HG02943 (cell line): Measurements from ENCODE around the gene IFNG-AS1.

ENCODE experiments used
- ATAC-seq: cut with Tn5 transposase; IDR thresholded peaks from one replicate; pipeline ENCODE4 v1.9.1; 2021; ENCODE audit warnings: mild to moderate bottlenecking, low read depth, moderate library complexity; ENCODE audit not compliant: unreplicated experiment

IFNG-AS1 gene

DNA sequence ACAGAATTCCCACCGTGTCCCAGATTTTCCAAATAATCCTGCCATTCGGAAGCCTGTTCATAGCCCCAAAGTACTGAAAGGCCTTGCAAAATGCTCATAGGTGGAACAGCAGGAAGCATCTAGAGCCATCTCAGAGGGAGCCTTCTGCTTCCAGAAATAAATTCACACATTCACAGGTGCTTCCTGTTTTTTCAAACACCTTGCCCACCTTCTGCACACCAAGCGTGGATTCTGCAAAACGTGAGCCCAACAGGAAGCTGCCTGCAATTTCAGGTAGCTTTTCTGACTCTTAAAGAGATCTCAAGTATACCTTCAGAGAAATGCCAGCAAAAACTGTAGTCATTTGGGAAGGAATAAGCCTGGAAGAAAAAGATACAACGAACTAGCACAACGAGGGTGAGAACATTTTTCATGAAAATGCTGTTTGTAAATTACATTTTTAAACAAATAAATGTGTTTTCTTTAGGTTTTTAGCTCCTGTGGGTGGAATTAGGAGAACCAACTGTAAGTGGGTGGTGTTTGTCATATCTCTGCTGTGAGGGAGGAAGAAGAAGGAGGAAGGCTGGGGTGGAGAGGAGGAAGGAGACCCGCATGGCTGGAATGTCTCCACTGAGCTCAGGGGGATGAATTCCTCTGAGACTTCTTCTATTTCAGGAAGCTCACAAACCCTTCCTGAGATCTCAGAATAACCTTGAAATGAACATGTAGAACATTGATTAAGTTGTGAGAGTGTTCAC is at the start of gene IFNG-AS1:
Gene IFNG-AS1, plus strand, starts transcription at position 264 of the 737 bp plus-strand sequence.
- ATAC-seq, result no peak

DNA sequence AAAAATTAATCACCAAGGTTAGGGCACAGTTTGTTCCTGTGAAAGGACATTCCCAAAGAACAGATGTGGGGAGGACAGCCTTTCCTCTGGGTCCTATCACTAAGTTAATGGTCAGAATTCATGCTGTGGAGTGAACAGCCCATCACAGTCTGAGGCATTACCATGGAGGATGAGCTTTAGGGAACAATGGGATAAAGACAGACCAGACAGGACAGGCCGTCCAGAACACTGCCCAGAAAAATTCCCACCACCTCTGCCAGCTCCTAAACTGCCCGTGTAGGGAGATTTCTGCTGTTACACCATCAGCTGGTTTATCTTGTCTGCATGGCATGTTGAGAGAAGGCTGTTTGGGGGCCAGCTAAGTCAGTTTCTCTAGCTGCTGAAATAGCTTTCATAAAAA is 49.6 kb upstream of the IFNG-AS1 start:
- no peak for ATAC-seq

DNA sequence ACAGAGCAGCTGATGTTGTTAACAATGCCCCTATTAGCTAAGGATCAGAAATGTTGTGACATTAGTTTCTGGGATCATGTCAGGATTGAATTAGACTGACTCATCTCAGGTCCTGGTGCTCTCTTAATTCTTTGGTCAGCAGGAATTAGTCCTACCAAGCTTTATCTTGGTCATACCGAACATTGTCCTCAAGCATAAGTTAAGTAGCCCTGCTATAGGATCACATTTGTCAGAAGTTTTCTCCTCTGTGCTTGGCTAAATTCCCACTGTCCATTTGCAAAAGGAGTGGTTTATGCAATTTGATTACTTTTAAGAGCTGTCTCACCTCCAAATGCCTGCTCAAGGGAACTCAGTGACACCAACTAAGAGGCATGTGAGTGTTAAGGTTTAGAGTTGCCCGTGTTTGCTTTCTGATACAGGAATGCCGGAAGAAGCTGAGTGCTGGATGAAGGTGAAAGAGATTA is 48.4 kb upstream of the IFNG-AS1 start:
- ATAC-seq, result no peak

DNA sequence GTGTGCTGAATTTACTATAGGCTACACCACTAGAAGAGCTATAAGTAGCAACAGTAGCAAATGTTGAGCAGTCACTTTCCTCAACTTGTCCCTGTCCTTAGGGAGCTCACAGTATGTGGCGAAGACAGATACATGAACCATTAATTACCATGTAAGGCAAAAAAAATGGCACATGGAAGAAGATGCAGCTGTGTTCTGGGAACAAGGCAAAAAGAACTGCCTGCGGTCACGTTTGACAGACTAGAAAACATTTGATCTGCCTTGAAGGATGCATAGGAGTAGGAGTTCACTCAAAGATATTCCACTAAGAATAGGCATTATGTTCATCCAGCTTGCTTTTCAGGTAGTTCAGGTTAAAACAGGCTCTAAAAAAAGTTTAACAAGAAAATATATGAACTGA is 46.5 kb upstream of the IFNG-AS1 start:
- no peak for ATAC-seq

DNA sequence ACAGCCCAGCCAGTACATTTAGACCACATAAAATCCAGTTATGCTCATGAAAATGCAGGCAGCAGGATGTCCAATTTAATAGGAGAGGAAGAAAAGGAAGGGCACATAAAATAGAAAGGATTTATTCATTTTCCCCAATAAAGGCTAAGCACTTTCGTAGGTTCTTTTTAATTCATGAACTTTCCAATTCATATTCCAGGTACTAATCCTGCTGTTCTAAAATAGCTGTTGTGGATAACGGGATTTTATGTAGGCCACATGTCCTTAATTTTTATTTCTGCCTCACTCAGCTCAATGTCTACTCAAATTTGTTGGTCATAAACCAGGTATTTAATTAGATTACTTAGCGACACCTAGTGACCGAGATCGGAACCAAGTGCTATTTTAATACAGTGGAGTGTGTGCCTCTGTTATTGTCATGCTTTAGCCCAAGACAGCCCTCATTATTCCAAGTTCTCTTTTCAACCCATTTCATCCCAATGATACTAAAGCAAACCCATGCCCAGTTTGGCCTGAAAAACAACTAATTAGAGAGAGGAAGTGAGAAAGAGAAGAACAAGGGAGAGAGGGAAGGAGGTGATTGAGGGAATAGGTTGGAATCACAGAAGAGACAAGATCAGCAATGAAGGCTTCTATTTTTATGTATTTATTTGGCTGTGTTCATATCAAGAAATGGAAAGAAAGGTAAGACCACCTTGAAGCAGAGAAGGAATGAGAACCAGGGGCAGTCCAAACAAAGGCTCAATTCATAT is 45.9 kb upstream of the IFNG-AS1 start:
- ATAC-seq, result peak; percentile 65

DNA sequence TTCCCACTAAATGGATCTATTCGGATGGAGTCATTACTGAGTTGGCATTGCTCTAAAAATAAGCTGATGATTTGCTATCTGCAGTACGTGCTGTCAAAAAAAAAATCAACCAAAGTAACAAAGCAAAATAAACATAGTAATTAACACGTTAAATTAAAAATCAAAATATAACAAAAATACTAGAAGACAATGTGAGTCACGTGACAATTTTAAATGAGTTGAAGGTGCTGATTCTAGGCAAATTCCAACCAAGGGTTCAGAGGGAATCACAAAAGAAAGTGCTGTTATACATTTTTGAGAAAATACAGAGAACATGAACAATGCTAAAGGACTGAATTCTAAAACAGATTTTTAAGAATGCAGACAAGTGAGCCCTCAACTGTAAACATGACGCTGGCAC is 45.2 kb upstream of the IFNG-AS1 start:
- no peak for ATAC-seq

DNA sequence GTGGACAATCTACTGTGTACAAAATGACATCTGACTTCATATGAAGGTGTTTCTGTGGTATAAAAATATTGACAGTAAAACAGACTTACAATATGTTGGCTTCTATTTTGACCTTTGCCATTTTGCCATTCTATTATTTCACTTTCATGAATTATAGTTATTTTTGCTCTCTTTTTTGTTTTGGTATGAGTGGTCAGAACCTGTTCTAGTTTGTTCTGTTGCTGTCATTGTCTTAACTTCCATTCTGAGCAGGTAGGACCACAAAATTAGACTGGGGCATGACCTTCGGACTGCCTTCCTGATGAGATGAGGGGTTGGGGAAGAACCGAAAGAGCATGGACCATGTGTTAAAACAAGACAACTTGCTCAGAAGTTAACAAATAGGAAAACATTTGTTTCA is 36.5 kb upstream of the IFNG-AS1 start:
- ATAC-seq, result no peak

DNA sequence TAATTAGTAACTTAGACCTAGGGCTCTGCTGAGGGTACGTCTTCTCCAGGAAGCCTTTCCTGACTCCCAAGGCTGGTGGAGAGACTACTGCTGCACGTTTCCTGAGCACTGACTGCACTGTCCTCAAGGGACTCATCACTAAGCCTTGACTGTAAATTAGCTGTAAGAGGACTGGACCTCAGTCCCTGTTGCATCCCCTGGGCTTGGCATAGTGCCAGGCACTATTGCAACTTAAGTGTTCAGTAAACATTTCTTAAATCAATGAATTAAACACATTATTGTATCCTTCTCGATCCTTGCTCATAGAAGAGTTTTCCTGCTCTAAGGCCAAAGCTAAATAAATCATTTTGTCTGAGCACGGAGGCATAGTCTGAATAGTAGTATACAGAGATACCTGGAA is 31.9 kb upstream of the IFNG-AS1 start:
- ATAC-seq, result no peak

DNA sequence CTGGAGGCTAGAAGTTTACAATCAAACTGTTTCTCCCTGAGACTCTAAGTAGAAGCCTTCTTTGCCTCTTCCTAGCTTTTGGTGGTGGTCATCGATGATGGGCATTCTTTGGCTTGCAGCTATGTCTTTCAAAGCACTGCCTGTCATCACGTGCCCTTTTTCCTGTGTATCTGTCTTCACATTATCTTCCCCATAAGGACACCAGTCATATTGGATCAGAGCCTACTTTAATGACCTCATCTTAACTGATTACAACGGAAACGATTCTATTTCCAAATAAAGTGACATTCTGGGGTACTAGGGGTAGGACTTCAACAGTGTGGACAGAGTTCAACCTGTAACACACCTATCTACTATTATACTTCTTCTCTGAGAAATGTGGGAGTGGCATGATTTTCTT is 31.1 kb upstream of the IFNG-AS1 start:
- ATAC-seq, result no peak

DNA sequence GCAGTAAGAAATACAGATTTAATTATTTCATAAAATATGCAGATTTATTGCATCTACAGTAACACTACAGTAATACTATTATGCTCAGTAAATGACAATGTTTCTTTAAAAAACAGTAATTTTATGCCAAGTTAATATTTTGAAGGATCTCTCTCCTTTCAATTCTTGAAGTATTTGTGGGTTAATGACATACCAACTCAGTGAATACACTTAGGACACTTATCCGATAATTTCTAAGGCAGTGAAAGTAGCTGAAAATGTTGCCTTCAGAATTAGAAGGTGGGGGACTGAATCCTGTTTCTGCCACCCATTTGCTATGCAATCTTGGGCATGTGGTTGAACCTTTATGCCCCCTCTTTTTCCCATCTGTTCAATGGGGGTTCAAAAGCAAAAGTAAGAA is 24.8 kb upstream of the IFNG-AS1 start:
- no peak for ATAC-seq

DNA sequence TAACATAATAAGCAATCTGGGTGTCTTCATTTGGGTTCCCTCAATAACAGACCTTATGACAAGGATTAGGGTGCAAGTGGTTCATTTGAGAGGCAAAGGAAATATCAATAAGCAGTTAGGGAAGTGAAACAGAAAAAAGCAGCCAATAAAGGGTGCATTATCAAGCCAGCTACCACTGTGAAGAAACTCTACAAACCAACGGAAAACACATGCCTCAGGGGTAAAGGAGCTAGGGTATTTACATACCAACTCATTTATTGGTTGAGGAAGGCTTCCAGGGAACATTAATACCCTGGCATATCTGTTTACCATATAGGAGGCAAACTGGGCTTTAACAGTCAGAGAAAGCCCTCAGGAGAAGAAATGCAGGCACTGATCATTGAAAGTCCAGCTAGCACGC is 22.7 kb upstream of the IFNG-AS1 start:
- no peak for ATAC-seq

DNA sequence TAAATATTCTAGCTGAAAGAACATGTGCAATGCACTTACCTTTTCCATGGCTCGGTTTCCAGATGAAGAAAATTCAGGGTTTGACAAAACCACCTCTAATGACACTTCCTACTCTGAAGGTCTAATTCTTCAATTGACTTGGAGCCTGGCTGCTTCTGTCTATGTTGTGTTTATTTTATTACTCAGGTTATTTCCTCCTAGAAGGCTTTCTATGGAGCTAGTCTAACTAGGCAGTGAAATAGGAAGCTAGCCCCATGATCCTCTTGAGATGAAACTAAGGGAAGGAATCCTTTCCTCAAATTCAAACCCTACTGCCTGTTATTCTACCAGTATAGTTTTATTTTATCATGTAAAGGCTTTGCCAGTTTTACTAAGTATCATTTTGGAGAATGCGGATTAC is 20.9 kb upstream of the IFNG-AS1 start:
- no peak for ATAC-seq

DNA sequence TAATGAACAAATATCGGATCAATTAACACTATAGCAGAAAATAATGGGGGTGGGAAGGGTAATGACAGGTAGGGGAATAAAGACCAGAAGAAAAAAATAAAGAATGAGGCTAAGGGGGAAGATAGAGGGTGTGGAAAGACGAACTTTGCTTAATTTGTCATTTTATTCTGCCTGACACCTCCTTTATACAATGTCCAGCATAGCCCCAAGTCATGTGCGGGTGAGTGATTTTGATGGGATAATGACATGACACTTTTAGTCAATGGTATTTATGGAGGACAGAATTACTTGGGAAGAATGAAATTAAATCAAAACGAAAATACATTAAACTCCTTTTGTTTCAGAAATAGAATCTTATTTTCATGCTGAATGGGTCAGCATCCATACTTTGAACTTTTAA is 20.5 kb upstream of the IFNG-AS1 start:
- ATAC-seq, result no peak

DNA sequence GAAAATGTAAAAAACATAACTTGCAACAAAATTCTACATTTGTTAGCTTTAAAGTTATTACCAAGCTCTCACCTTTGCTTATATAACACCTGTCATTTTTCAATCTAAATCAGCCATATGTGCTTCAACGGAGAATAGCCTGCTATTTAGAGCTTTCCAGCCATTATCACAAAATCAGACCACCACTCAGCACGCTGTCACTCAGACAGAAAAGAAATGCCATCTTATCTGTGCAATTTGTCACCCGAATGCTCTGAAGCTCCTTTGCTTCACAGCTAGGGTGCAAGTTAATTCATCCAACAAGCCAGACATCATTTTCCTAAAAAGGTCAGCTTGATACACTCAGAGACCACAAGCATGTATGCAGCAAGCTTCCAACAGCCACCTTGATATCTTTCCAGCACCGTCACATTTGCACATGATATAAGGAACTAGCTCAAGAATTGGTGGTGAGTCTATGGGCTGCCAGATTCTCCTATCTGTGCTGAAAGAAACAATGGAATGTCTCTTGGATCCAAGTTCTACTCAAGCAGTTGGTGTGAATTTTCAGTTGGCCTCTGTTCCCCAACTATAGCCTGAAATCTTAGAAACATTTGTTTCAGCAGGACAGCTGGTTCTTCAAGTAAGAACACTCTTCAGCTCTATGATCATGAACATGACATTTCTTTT is 20.0 kb upstream of the IFNG-AS1 start:
- no peak for ATAC-seq

DNA sequence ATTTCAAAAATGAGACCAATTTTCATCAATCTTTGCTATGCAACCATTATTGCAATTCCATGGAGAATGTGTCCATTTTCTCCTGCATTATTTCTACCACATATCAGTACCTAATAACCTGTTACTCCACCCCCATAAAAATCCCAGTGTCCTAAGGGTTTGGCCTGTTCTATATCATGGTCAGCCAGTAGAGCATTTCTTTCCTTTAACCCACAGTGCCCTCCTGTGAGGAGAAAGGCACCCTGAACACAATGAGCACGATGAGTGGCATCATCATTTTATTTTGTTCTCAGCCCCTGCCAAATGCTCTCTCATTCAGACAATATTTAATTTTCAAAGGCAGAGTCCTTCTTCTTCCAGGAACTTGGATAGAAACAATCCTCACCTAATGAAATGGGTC is 11.6 kb upstream of the IFNG-AS1 start:
- ATAC-seq, result no peak

DNA sequence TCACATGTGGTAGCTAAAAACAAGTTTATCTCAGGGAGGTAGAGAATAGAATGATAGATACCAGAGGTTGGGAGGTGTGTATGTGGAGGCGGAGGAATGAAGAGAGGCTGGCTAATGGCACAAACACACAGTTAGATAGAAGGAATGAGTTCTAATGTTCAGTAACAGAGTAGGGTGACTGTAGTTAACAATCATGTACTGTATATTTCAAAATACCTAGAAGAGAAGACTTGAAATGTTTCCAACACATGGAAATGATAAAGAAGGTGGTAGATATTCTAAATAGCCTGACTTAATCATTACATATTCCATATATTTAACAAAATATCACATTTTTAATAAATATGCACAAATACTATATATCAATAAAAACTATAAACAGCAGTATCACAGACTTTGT is 8.9 kb upstream of the IFNG-AS1 start:
- no peak for ATAC-seq

DNA sequence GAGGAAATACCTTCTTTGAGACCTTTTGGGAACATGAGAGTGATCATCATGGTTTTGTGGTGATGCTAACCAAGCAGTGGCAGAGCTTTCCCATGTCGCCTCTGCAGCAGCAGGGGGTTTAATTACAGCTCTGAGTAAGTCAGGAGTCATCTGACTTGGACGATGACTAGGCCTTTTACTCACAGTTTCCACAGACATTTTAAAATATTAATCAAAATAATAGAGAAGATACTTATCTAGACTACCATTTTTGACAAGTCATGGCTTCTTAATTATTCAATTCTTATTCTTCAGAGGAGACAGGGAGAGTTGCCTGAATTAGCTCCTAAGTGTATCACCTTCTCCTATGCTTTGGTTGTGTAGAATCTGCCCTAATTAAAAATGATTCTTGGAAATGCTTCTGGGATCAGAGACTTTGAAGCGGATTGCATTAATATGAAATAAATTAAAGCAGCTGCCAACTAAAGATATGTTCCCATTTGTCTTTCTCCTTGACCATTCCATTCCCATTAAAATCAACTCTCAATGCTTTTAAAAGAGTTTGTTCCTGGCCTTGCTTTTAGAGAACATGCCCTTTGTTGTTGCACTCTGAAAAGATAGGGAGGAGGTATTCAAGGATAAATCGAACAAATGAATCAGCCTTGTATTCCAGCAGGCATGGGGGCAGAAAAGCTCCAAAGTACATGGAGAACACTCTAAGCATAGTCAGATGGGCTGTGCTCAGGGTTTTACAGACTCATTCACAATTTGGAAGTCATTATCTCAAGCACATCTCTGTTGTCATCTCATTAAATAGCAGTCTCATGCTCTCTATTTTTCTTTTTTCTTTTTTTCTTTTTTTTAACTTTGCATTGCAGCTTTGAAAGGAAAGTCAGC is 7.7 kb upstream of the IFNG-AS1 start:
- no peak for ATAC-seq

DNA sequence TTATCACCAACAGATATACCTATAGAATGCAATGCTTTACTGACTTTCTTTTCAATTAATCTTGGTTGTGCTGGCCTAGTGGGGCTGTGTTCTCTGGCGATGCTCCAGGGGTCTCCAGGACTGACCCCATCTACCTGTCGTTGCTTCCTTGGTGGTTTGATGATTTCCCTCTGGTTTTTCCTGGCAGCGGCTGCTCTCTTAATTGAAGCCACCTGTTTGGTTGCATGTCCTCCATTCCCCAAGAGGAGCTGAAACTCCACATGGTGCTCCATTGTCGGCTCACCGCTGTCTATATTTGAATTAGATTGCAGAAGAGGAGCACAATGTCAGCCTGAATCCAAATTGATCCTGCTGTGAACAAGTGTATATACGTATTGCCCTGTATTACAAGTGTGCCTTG is 7.1 kb upstream of the IFNG-AS1 start:
- ATAC-seq, result no peak

DNA sequence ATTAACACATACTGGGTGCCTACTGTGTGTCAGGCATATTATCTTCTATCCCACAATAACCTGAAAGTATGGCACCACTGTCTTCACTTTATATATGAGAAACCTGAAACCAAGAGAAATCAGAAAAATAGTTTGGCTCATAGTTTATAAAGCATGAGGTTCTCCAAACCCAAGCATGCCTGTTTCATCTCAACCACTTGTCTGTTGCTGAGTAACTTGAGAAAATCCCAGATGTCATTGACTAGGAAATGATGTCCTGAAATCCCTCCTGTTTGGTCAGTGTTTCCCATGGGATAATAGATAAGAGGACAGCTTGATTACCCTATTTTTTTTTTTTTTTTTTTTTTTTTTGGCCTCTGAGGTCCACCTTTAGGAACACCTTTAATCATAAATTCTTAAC is 2.6 kb upstream of the IFNG-AS1 start:
- ATAC-seq, result no peak

DNA sequence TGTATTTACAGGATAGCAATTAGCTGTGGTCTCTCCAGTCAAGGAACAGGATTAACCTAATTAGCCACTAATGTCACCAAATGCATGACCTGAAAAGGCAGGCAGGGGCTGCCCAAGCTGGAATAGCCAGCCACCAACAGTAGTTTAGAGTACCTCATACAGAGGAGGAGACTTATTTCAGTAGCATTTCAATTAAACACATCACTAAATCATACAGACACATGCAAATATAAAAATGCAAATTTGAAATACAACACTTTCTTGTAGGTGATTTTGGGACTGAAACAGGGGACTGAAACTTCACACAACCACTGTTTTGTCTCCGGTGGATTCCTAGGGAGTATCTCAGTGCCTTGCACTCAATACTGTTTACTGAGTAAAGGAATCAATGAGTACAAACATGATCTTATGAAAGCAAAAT is 636 bp upstream of the IFNG-AS1 start:
- ATAC-seq, result peak; percentile 78

DNA sequence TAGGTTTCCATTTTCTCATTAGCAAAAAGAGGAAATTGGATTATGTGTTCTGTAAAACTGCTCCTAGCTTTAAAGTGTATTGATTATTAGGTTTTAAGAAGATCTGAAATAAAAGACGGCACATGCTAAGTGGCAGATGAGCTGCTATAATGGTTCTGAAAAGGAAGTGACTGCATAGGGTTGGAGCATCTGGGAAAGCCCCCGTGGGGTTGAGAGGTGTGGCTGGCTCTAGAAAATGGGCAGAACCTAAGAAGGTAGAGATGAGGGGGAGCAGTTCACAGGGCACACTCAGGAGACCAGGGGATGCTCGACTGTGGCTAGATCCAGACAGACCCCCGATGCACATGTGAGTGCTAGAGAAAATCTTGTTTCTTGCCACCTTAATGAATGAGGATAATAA is 1.9 kb downstream of the IFNG-AS1 start:
- peak; percentile 53 for ATAC-seq
